ENCODE measurements around the gene AR.

The AR gene

GRCh38 chrX:67555578-67556203 is 11.9 kb downstream of the AR start:
- intact Hi-C loops (cut with DNase I) = no loop called here
- peak in 23 of 42 donors; percentile 4 to 58 (median 16) for DNase-seq

- intact Hi-C loops (cut with DNase I) = no loop called here
- no peak for DNase-seq
These were observed 14.4 kb downstream of the AR start for GRCh38 chrX:67558267-67558666.

- DNase-seq = no peak
- intact Hi-C loops (cut with DNase I) = no loop called here
These were observed 19.9 kb downstream of the AR start for GRCh38 chrX:67563469-67564448.

GRCh38 chrX:67564475-67564874 is 20.7 kb downstream of the AR start:
- no peak for DNase-seq
- intact Hi-C loops (cut with DNase I) = no loop called here

GRCh38 chrX:67568769-67569168 is 24.9 kb downstream of the AR start:
- DNase-seq = no peak
- intact Hi-C loops (cut with DNase I) = no loop called here

GRCh38 chrX:67570839-67571238 is 27.0 kb downstream of the AR start:
- intact Hi-C loops (cut with DNase I) = no loop called here
- no peak for DNase-seq

GRCh38 chrX:67574696-67575095 is 30.9 kb downstream of the AR start:
- intact Hi-C loops (cut with DNase I) = no loop called here
- DNase-seq = no peak

GRCh38 chrX:67582436-67582835 is 38.6 kb downstream of the AR start:
- intact Hi-C loops (cut with DNase I) = no loop called here
- DNase-seq = no peak

GRCh38 chrX:67583171-67583570 is 39.4 kb downstream of the AR start:
- no peak for DNase-seq
- intact Hi-C loops (cut with DNase I) = no loop called here

- no peak for DNase-seq
- intact Hi-C loops (cut with DNase I) = no loop called here
These were observed 41.6 kb downstream of the AR start for GRCh38 chrX:67585401-67585800.

GRCh38 chrX:67587946-67588624 is 44.3 kb downstream of the AR start:
- no peak for DNase-seq
- intact Hi-C loops (cut with DNase I) = no loop called here

GRCh38 chrX:67596839-67597790 is 53.3 kb downstream of the AR start:
- intact Hi-C loops (cut with DNase I) = no loop called here
- DNase-seq = no peak

GRCh38 chrX:67599532-67599931 is 55.7 kb downstream of the AR start:
- intact Hi-C loops (cut with DNase I) = no loop called here
- no peak for DNase-seq

GRCh38 chrX:67601771-67602170 is 58.0 kb downstream of the AR start:
- intact Hi-C loops (cut with DNase I) = no loop called here
- no peak for DNase-seq

- no peak for DNase-seq
- intact Hi-C loops (cut with DNase I) = no loop called here
These were observed 61.3 kb downstream of the AR start for GRCh38 chrX:67604979-67605703.

- intact Hi-C loops (cut with DNase I) = no loop called here
- DNase-seq = no peak
These were observed 63.6 kb downstream of the AR start for GRCh38 chrX:67607466-67607865.

- DNase-seq = no peak
- intact Hi-C loops (cut with DNase I) = no loop called here
These were observed 66.5 kb downstream of the AR start for GRCh38 chrX:67610282-67610681.

- no peak for DNase-seq
- intact Hi-C loops (cut with DNase I) = no loop called here
These were observed 68.4 kb downstream of the AR start for GRCh38 chrX:67612231-67612630.
